Suprapubic skin (tissue), 4 donors: ENCODE results near the gene C1orf226.

Experiments used
- POLR2A ChIP-seq, 2 donors: fragments of 450-650 bp; IDR thresholded peaks; one replicate each; pipeline ENCODE4 v1.6.1; 2017; ENCODE audit warnings: antibody characterized with exemption in 2 of 2, mild to moderate bottlenecking in 2 of 2, moderate library complexity in 2 of 2
- POLR2AphosphoS5 ChIP-seq, 3 donors: sonication (generic); formaldehyde crosslinking; IDR thresholded peaks; one replicate each; pipeline ENCODE4 v1.6.1; 2017; ENCODE audit warnings: antibody characterized with exemption in 3 of 3
- TF ChIP-seq, protein P1 (sequence below), 2 donors: fragments of 200-600 bp in 1 of 2; fragments of 450-650 bp in 1 of 2; sonication (generic) in 1 of 2; IDR thresholded peaks; one replicate each; pipeline ENCODE4 v1.5.1; 2016 to 2019; ENCODE audit warnings: antibody characterized with exemption in 2 of 2, mild to moderate bottlenecking in 1 of 2, moderate library complexity in 1 of 2

DNA sequence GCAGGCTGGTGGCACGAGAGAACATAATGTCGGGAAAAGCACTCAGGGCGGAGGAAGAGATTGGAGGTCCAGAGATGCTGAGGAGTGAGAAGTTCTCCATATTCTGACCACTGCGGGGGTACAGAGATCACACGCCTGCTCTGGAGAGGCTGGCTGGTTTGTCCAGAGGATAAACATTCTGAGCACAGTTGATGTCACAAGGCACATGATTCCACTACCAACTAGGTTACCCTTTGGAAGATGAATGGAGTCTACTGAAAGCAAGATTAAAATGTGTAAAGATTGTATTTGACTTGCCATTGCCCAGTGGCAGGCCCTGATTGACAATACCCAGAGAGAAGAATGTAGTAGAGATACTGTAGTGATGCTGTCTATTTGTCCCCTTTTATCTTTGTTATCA lies 4.8 kb upstream of the C1orf226 start, which contains the start of gene SPATA46:
- TF ChIP-seq POLR2AphosphoS5 (IDR thresholded peaks at IDR 0.05) = no peak
- TF ChIP-seq, protein P1, sequence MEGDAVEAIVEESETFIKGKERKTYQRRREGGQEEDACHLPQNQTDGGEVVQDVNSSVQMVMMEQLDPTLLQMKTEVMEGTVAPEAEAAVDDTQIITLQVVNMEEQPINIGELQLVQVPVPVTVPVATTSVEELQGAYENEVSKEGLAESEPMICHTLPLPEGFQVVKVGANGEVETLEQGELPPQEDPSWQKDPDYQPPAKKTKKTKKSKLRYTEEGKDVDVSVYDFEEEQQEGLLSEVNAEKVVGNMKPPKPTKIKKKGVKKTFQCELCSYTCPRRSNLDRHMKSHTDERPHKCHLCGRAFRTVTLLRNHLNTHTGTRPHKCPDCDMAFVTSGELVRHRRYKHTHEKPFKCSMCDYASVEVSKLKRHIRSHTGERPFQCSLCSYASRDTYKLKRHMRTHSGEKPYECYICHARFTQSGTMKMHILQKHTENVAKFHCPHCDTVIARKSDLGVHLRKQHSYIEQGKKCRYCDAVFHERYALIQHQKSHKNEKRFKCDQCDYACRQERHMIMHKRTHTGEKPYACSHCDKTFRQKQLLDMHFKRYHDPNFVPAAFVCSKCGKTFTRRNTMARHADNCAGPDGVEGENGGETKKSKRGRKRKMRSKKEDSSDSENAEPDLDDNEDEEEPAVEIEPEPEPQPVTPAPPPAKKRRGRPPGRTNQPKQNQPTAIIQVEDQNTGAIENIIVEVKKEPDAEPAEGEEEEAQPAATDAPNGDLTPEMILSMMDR (IDR thresholded peaks at IDR 0.05) = no peak
- no peak for TF ChIP-seq POLR2A (IDR thresholded peaks at IDR 0.05)
